ENCODE data around the gene IL22RA2.

The IL22RA2 gene

DNA sequence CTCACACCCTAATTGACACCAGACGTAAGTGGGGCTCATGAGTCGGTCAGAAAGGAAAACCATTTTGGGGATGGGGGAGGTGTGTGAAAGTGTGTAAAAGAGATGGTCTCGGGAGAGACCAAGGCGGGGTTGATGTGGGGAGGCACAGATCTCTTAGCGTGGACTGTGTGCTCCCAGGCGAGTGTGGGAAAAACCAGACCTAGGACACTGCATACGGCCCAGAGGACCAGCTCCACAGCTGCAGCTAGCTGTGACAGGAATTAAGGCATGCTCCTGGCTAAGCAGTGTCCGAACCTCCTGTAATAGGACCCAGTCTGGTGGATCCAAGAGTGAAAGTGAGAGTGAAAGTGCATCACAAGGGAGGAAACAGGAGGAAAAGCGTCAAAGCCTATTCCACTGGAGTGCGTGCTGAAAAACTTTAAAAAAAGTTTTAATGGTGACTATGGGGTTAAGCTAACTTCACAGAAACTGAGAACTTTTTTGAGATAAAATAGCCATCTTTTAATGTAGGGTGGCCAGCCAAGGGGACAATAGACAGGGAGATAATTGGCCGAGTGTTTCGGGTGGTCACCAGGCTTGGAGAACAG, 9.6 kb downstream of the IL22RA2 start:
- DNase-seq (ENCODE audit: insufficient read length) (no peak), FAIRE-seq (no peak)
- TF ChIP-seq POLR2A (IDR thresholded peaks at IDR 0.05; ENCODE audit: low read depth, low read length) (no peak), TAF1 (IDR thresholded peaks at IDR 0.05; ENCODE audit: borderline replicate concordance, low read depth, low read length) (no peak), POLR2AphosphoS5 (IDR thresholded peaks at IDR 0.05; ENCODE audit: low read depth, low read length) (no peak)

DNA sequence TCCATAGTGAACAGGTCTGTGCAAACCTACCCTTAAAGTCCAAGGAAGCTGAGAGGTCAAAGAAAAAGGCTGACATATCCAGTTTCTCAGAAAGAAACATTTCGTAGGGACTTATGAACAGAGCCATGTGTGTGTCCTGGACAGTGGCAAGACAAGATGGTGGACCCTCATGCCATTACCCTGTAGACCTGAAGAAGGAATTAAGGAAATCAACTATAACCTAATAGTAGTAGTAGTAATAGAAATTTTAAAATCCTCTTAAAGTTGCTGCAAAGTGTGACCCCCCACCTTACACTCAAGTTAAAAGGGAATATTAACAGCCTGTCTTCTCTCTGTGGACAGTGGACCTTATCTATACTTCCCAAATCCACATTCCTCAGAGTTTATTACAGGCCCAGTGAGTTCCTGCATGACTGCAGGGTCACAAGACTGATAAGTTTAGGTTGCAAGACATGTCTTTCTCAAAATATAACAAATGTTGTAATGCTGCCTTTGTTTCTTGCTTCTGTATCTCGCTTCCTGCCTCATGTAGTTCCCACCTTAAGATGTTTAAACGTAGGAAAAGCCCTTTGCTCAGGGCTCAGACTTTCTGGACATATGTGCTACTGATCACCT, 10.6 kb downstream of the IL22RA2 start:
- no peak for TF ChIP-seq POLR2A (IDR thresholded peaks at IDR 0.05; ENCODE audit: low read depth, low read length)
- no peak for TF ChIP-seq TAF1 (IDR thresholded peaks at IDR 0.05; ENCODE audit: borderline replicate concordance, low read depth, low read length)
- FAIRE-seq = no peak
- DNase-seq (ENCODE audit: insufficient read length) = no peak

DNA sequence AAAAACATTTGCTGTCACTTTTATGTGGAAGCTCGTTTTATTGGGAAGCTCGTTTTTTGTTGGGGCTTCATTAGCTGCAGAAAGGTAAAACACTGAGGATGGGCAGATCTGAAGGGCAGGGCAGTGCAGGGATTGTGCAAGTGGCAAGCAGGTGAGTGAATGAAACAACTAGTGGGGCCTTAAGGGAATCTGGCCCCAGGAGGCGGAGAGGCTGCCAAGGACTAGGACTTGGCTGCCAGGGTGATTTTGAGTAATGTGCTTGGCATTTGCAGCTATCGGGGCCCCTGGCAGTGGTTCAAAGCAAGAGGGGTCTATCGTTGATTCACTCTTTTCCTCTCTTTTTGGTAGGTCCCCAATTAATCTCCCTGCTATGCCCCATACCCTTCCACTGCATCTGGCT, 11.5 kb downstream of the IL22RA2 start:
- TF ChIP-seq POLR2A (IDR thresholded peaks at IDR 0.05; ENCODE audit: low read depth, low read length) (no peak), TAF1 (IDR thresholded peaks at IDR 0.05; ENCODE audit: borderline replicate concordance, low read depth, low read length) (no peak), POLR2AphosphoS5 (IDR thresholded peaks at IDR 0.05; ENCODE audit: low read depth, low read length) (no peak)
- DNase-seq (ENCODE audit: insufficient read length) (no peak), FAIRE-seq (no peak)

DNA sequence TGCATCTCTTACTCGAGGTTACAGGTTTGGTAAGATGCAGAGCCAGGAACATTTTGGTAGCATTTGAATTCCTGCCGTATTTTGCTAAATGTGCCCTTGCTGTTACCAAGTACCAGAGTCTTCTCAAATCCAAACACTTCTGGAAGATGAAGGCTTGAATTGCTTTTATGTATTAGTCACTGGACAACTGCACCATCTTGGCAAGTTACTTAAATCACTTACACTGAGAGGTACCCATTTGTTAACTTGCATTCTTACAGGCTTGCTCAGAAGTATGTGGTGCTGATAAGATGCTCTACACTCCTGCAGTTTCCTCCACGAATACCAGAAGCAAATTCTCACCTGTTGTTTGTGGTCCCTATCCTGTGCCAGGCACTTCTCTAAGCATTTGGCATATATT, 12.7 kb downstream of the IL22RA2 start:
- TF ChIP-seq TAF1 (IDR thresholded peaks at IDR 0.05; ENCODE audit: borderline replicate concordance, low read depth, low read length) = no peak
- no peak for TF ChIP-seq POLR2A (IDR thresholded peaks at IDR 0.05; ENCODE audit: low read depth, low read length)
- TF ChIP-seq POLR2AphosphoS5 (IDR thresholded peaks at IDR 0.05; ENCODE audit: low read depth, low read length) = no peak
- DNase-seq (ENCODE audit: insufficient read length) (no peak), FAIRE-seq (no peak)

DNA sequence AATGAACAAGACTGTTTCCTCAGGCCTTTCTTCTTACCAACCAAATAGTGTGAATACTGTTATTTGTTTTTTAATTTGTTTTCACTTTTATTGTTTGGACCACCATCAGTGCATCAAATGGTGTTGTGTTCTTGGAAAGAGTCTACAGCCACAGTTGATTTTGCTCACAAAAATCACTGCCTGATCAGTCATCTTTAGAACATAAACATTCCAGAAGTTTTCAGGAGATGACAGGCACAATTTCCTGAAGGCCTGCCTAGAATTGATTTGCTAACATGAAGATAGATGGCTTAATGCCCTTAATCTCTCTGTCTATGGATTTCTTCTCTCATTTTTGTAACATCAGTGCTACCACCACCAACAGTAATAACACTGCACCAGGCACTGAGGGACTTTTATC, 13.5 kb downstream of the IL22RA2 start:
- TF ChIP-seq TAF1 (IDR thresholded peaks at IDR 0.05; ENCODE audit: borderline replicate concordance, low read depth, low read length) (no peak), POLR2AphosphoS5 (IDR thresholded peaks at IDR 0.05; ENCODE audit: low read depth, low read length) (no peak), POLR2A (IDR thresholded peaks at IDR 0.05; ENCODE audit: low read depth, low read length) (no peak)
- no peak for DNase-seq (ENCODE audit: insufficient read length)
- FAIRE-seq = no peak

DNA sequence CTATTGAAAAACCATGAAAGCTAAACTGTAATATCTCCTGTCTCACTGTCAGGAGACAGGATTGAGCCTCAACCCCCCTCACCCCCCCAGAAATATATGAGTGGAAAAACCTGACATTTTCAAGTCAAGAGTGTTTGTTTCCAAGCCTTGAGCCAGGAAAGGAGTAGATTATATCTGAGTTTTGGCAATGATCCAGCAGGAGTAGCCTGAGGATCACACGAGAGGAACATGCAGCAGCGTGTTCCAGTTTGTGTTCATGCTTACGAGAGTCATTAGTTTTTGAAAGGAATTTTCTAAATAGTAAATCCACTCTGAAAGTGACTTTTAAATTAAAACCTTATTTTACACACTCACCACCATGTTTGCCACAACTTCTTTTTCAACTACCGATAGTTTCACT, 15.8 kb downstream of the IL22RA2 start:
- TF ChIP-seq POLR2AphosphoS5 (IDR thresholded peaks at IDR 0.05; ENCODE audit: low read depth, low read length) (no peak), POLR2A (IDR thresholded peaks at IDR 0.05; ENCODE audit: low read depth, low read length) (no peak), TAF1 (IDR thresholded peaks at IDR 0.05; ENCODE audit: borderline replicate concordance, low read depth, low read length) (no peak)
- no peak for DNase-seq (ENCODE audit: insufficient read length)
- FAIRE-seq = no peak

DNA sequence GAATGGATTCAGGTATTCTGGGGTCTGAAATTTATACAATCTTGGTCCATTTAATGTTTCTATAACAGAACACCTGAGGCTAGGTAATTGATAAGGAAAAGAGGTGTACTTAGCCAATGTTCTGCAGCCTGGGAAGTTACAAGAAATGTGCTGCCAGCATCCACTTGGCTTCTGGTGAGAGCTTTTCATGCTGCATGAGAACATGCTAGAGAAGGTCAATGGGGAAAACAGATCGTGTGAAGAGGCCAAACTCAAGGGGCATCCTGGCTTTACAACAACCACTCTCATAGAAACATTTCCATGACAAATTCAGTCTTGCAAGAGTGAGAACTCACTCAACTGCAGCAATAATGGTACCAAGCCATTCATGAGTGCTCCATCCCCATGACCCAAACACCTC, 16.8 kb downstream of the IL22RA2 start:
- no peak for TF ChIP-seq POLR2AphosphoS5 (IDR thresholded peaks at IDR 0.05; ENCODE audit: low read depth, low read length)
- no peak for TF ChIP-seq POLR2A (IDR thresholded peaks at IDR 0.05; ENCODE audit: low read depth, low read length)
- no peak for TF ChIP-seq TAF1 (IDR thresholded peaks at IDR 0.05; ENCODE audit: borderline replicate concordance, low read depth, low read length)
- DNase-seq (ENCODE audit: insufficient read length) (no peak), FAIRE-seq (peak; percentile 53)

DNA sequence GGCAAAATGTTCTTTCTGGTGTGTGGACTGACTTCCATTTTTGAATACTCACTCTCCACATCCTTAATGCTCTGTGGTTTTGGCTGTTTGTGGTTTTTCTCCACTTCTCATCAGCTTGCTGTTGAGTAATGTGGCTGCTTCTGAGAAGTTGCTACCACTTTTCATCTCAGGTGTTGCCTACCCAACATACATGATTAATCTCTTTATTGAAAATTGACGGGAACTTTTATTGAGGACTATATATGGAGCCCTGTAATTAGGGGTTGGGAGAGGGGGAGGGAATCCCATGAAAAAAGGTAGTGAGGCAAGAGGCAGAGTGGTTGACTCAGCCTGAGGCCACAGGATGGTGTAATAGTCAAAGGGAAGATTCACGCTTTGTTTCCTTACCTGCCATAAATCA, 17.6 kb downstream of the IL22RA2 start:
- peak; percentile 48 for FAIRE-seq
- DNase-seq (ENCODE audit: insufficient read length) = no peak
- TF ChIP-seq POLR2AphosphoS5 (IDR thresholded peaks at IDR 0.05; ENCODE audit: low read depth, low read length) (no peak), POLR2A (IDR thresholded peaks at IDR 0.05; ENCODE audit: low read depth, low read length) (no peak), TAF1 (IDR thresholded peaks at IDR 0.05; ENCODE audit: borderline replicate concordance, low read depth, low read length) (no peak)

DNA sequence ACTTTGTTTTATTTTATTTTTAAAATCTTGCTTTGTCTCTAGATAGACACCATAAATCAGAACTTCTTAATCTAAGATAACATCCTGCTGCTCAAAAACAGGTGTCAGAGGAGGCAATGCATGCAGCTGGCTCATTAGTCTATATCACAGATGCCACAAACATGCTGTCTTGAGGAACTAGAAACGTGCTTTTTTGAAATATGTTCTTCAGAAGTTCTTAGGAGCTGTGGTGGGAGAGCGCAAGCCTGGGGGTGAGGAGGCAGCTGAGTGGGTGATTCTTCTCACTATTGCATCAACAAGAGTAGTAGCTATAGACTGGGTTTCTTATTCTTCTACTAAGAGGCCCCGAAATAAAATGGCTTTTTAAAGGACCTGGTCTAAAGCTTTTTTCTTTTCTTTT, 23.4 kb downstream of the IL22RA2 start:
- TF ChIP-seq TAF1 (IDR thresholded peaks at IDR 0.05; ENCODE audit: borderline replicate concordance, low read depth, low read length) = no peak
- no peak for TF ChIP-seq POLR2A (IDR thresholded peaks at IDR 0.05; ENCODE audit: low read depth, low read length)
- no peak for TF ChIP-seq POLR2AphosphoS5 (IDR thresholded peaks at IDR 0.05; ENCODE audit: low read depth, low read length)
- no peak for DNase-seq (ENCODE audit: insufficient read length)
- FAIRE-seq = no peak

DNA sequence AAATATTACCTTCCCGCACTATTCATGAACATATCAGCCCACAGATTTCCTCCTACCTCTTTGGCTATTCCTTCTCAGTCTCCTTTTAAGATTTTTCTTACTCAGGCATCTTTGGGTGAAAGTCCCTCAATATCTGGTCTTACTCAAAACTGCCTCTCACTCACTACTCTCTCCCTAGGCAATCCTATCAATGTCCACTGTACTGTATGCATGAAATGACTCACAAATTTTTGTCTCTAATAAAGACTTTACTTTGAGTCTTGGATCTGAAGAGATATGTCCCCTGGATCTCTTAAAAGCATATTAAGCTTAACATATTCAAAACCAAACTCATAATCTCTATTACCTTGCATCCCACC, 24.4 kb downstream of the IL22RA2 start:
- no peak for FAIRE-seq
- DNase-seq (ENCODE audit: insufficient read length) = no peak

DNA sequence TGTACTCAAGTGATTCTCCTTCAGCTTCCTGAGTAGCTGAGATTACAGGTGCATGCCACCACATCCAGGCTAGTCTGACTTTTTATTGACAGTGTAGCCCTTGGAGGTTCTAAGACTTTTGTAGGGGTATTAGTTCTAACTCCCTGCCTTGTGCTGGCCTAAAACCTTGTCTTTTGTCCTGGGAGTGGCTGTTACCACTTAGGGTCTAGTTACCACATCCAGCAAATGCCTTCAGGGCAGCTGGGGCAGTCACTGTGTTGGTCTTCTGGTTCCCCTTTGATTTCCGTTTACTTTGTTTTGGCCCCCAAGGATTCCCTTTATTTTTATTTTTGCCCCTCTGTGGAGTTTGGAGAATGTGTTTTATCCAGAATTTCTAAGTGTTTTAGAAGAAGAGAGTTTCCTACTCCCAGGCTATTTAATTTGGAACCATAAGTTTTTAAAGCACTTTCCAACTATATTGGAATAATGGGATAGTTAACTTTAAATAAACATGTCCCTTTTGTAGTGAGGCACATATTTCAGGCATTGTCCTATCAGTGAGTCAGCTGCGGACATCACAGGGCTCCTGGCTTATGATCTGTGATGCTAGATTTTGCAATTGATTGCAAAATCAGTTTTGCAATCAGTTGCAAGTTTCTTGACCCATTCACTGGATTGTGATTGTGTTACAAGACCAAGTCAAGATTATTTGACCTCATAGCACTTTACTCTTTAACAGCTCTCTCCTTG, 25.0 kb downstream of the IL22RA2 start:
- TF ChIP-seq POLR2A (IDR thresholded peaks at IDR 0.05; ENCODE audit: low read depth, low read length) (no peak), POLR2AphosphoS5 (IDR thresholded peaks at IDR 0.05; ENCODE audit: low read depth, low read length) (no peak), TAF1 (IDR thresholded peaks at IDR 0.05; ENCODE audit: borderline replicate concordance, low read depth, low read length) (no peak)
- FAIRE-seq (no peak), DNase-seq (ENCODE audit: insufficient read length) (no peak)

More for the DNA sequence above, 24.4 kb downstream of the IL22RA2 start:
- TF ChIP-seq TAF1 (IDR thresholded peaks at IDR 0.05; ENCODE audit: borderline replicate concordance, low read depth, low read length) (no peak), POLR2A (IDR thresholded peaks at IDR 0.05; ENCODE audit: low read depth, low read length) (no peak)

DNA sequence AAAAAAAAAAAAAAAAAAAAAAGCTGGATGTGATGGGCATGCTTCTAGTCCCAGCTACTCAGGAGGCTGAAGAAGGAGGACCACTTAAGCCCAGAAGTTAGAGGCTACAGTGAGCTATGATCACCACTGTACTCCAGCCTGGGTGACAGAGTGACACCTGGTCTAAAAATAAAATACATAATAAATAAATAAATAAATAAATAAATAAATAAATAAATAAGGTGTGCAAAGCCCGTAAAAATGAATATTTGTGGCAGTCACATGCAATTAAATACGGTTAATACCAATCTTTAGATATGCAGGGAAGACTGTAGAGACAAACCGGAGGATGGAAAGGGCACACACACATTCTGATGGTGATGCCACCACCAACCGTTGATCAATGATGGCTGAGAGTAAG, 26.2 kb downstream of the IL22RA2 start:
- no peak for FAIRE-seq
- no peak for DNase-seq (ENCODE audit: insufficient read length)
- TF ChIP-seq POLR2AphosphoS5 (IDR thresholded peaks at IDR 0.05; ENCODE audit: low read depth, low read length) (no peak), POLR2A (IDR thresholded peaks at IDR 0.05; ENCODE audit: low read depth, low read length) (no peak), TAF1 (IDR thresholded peaks at IDR 0.05; ENCODE audit: borderline replicate concordance, low read depth, low read length) (no peak)
